Right forelimb (tissue), 1 donor: ENCODE results near the gene CYBC1.
"Not testable (repeated sequence)": the region's sequence is repeated elsewhere in the genome, so short reads cannot be mapped to it uniquely, and the experiment has no call there.

Source experiments
- DNase-seq: peaks from one replicate; pipeline ENCODE4 v3.0.0-alpha.2; 2018

Gene CYBC1

DNA sequence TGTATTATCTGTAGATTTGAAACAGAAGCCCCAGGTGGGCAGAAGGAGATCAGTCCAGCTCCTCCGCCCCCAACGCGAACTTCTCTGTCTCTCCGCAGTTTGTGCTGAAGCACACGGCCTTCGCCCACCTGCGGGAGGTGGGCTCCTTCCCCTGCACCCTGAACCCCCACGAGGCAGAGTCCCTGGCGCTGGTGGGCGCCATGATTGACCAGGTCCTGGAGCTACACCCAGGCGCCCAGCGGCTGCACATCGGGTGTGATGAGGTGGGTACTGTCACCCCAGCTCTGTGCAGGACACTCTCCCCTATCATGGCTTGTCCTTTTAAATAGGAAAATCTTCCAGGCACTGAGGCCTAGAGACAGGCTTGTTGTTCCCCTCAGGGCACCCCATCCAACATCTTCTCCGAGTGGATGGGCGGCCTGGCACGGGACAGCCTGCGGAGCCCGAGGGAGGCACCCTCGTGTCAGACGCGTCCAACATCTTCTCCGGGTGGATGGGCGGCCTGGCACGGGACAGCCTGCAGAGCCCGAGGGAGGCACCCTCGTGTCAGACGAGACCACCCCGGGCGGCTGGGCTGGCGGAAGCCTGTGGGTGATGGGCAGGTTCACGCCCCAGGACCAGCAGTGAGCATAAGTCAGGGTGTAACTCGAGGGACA is 16.9 kb downstream of the CYBC1 start:
- DNase-seq: no peak

DNA sequence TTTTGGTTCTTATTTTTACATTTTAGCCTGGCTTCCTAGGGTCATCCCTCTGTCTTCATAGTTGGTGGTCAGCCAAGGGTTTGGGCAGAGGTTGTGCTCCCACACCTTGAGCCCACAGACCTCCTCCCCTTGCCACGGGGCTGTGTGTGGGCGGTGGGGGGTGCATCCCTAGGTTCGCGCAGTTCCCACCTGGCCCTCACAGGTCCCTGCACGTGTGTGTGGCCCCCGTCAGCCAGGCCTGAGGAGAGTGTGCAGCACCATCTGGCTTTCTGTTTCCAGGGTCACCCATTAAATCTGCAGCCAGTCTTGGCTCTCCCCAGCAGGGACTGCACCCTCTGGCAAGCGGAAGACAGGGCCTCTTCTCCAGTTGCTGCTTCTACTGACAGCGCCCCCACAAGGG is 18.5 kb downstream of the CYBC1 start:
- DNase-seq: no peak

DNA sequence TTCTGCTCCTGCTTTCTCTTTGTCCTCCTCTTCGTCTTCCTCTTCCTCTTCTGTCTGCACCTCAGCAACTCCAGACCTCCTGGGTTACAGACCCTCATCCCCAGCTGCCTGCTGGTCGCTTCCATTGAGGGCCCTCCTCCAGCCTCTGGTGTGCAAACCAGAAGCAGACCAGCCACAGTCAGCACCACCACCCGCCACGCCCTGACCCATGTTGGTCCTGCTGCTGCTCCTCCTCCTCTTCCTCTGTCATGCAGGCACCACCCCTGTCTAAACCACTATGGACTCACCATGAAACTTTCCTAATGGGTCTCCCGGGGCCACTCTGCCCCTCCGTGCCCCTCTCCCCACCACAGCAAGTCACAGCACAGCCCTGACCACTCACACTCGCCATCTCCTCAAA is 20.7 kb downstream of the CYBC1 start:
- DNase-seq: no peak

DNA sequence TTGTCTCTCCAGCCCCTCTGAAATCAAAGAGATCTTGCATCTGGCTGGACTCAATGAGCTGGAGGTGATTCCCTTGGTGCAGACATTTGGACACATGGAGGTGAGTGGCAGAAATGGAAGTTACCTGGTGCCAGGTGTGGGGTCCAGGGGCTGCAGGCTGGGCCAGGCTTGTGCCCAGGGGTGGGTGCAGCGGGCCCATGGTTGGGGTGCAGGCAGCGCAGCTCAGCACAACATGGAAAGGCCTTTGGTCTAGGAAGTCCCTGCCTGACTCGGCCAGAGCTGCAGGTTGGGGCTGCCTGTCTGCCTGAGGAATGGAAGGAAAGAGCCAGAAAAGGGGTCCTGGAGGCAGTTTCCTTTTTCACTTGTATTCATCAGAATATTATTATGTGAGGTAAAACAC is 22.0 kb downstream of the CYBC1 start:
- DNase-seq: no peak

DNA sequence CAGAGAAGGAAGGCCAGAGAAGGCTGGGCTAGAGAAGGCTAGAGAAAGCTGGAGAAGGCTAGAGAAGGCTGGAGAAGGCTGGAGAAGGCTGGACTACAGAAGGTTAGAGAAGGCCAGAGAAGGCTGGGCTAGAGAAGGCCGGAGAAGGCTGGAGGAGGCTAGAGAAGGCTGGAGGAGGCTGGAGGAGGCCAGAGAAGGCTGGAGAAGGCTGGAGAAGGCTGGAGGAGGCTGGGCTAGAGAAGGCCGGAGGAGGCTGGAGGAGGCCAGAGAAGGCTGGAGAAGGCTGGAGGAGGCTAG is 25.7 kb downstream of the CYBC1 start:
- DNase-seq: no peak

DNA sequence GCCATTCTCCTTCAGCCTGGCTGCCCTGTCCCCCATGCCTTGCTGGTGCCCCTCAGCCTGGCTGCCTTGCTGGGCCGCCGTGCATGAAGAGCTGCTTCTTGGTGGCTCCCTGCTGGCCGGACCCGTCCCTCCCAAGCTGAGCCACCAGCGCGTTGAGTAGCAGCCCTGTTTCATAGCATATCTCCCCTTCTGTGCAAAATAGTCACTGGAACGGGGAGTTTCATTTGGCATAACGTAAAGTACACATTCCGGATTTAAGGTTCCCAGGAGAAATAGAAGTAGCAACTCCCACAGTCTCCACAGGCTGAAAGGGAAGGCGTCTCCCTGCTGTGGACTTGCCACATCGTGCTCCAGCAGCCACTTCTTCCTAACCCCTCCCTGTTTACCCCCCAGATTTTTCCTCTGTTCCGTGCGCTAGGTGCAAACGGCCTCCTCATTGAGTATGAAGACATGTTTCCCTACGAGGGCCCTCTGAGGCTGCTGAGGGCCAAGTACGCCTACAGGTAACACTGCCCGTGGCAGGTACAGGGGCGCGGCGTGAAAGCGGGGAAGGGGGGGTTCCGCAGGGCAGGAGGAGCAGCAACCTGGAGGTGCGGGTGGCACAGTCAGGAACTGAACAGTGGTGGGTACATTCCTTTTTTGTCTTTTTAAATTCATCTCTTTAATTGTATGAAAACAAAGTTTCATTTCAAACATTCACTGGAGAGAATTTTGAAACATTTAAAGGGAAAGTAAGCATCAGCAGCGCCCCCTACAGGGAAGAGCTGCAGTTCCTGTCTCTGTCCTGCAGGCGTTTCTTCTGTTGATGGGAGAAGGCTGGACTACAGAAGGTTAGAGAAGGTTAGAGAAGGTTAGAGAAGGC is 26.3 kb downstream of the CYBC1 start:
- DNase-seq: no peak

DNA sequence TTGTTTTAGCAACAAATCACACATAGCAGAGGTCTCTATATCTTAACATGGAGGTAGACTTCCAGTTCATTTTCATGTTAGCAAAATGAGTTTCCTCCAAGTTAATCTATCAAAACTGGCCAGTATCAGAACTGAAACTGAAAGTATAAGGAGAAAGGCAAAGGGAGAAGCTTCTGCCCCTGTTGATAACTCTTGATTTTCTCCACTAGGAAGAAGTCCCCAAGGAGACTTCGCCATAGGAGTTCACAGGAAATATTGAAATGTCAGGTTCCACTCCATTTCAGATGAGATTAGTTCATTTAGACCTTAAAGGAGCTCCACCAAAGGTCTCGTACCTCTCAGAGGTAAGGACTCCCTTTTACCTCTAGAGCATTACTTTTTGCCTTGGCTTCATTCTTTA is 31.0 kb downstream of the CYBC1 start:
- no peak for DNase-seq

DNA sequence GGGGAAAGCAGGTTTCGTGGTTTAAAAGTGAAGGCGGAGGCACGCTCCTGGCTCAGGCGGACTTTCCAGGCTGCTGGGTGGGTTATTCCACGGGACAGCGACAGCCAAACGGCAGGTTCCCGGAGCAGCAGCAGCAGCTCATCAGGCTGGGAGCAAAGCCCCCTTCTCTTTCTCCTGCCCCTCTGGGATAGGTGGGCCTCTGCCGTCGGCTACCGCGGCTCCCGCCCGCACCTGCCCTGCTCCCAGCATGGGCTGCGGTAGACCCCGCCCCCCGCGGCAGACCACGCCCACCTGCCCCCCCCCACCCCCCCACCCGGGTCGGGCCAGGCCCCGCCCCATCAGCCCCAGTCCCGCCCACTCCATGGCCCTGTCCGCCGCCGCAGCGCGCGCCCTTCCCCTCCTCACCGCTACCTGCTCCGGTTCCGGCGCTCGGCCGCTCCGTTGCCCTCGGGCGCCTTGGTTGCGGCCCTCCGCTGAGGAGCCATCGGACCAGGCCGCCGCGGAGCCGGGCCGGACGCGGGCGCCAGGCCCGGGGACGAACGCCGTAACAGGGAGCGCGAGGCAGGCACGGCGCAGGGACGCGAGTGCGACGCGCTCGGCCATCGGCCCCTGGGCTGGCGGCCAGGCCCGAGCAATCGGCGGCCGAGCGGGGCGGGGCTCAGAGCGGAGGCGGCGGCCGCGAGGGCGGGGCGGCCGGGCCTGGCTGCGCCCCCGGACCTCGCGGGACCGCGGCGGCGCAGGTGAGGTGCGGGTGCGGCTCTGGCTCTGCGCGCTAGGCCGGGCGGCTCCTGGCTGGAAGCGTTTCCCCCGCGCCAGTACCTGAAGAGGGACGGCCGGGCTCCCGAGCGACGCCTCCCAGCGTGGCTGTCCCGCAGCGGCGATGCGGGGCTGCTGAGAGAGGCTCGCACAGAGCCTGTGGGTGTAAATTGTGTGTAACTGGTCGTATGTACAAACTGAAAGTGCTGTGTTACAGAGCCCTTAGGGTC is 32.3 kb downstream of the CYBC1 start, which contains the start of the genes HEXD and OGFOD3:
HEXD (plus strand) TSS at position 347 of the 986 bp plus-strand sequence. CDS start 1,453 bp downstream, outside the sequence.
OGFOD3 (minus strand) TSS at position 586 of the 986 bp plus-strand sequence; CDS start at position 485, 101 bp downstream.
- DNase-seq: peak; percentile 93

DNA sequence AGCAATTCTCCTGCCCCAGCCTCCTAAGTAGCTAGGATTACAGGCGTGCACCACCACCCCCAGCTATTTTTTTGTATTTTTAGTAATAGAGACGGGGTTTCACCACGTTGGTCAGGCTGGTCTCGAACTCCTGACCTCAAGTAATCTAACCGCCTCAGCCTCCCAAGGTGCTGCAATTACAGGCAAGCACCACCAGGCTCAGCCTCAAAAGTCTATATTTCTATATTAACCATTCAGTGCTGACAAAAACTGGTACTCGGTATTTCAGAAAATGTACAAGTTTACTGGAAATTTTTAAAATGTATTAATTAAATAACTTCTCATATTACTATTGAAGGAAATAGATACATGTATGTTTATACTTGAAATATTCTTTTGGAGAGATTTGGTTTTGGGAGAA is 33.8 kb downstream of the CYBC1 start:
- DNase-seq: no peak

DNA sequence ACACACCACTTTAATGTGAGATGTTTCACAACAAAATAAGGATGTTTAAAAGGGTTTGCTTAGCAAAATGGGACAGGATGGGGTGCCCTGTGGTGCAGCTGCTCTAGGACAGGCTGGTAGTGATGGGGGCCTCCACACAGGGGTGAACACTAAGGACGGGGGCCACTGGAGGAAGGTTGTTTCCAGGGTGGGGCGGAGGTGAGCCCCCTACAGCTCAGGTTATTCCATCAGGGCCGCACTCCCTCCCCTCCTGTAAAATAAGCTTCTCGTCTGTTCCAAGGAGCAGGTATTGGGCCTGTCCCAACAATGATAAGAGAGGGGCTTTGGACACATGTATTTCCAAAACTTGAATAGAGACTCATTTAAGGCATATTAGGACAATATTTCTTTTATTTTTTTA is 34.3 kb downstream of the CYBC1 start:
- DNase-seq: no peak

DNA sequence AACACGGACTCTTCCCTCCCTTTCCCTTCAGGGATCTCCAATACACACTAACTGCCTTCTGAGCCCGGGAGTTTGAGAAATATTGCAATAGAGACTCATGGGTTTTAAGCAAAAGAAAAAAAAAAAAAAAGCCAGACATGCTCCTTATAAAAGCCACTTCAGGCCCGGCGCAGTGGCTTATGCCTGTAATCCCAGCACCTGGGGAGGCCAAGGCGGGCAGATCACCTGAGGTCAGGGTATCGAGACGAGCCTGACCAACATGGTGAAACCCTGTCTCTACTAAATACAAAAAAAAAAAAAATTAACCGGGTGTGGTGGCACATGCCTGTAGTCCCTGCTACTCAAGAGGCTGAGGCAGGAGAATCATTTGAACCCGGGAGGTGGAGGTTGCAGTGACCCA is 34.8 kb downstream of the CYBC1 start:
- DNase-seq: no peak

DNA sequence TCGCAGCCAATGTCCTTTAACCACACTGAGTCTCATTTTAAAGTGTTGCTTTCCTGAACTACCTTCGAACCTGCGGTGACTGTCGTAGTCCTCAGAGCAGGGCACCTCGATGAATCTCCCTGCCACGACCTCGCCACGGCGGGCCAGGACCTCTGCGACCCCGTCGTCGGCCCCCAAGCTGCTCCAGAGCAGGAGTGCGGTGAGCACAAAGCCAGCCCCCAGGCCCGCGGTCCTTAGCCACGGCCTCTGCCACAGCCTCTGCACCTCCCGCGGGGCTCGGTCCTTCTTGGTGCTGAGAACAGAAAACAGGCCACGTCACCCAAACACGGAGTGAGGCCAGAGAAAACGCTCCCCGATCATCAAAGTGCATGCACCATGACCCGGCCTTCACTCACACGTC is 35.2 kb downstream of the CYBC1 start:
- DNase-seq: no peak

DNA sequence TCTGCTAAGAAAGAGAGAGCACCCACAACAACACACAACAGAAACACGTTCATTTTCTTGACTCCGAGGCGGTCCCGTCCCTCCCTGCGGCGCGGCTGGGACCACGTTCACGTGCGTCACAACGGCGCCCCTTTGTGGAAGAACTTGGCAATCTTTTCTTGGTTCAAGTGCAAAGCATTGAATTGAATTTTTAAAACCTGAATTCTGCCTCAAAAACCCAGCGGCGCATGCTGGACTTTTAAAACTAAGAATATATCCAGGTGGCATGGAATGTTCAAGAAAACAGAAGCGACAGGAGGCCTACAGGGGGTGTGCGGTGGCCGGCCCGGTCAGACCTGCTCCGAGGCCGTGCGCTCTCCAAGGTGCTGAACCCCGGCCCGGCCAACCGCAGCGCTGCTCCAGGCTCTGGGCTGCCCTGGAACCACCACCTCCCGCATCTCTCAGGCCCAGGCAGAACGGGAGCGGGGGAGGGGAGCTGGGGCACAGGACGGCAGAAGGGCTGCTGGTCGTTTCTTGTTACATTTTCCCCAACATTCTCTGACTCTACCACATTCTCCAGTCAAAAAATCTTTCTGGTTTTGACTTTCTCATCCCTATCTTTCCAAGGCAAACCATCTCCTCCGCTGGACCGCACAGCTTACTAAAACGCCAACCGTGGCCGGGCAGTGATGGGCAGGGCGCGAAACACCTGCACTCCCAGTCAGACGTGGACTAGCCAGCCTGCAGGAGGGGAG is 35.8 kb downstream of the CYBC1 start:
- peak; percentile 88 for DNase-seq

DNA sequence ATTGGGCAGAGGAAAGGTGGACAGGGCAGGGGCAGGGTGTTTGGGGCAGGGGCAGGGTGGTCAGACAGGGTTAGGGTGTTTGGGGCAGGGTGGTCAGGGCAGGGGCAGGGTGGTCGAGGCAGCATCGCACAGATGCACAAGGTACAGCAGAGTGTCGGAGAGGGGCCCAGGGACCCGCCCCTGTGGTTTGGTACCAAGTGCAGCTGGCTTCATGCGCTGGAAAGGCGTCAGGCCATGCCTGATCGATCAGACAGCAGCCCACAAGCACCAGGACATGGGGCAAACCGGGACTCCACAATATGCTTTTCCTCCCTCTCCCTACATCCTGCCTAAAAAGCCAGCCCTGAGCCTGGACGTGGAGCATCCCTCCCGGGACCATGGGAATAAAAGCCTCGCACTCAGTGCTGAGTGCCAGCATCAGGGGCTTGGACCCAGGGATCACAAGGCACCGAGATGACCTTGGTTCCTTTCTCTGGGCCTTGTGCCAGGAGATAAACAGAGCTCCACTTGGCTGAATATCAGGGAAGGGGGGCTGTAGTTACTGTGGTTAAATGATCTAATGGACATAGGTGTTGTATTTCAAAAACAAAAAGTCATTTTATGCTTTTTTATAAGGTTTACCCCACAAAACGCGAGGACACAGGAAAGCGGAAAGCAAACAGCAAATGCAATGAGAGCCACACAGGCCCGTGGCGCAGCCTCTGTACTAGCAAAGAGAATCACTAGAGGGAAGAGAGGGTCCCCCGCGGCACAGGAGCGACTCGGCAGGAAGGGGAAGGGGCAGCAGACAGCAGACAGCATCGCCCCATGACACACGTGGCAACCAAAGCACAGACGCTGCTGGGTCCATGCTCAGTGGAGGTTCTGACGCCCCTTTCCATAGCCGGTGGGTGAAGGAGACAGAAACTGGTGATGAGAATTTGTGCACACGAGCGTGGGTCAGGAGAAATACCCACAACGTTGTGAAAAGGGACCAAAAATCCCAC is 37.7 kb downstream of the CYBC1 start:
- no peak for DNase-seq

DNA sequence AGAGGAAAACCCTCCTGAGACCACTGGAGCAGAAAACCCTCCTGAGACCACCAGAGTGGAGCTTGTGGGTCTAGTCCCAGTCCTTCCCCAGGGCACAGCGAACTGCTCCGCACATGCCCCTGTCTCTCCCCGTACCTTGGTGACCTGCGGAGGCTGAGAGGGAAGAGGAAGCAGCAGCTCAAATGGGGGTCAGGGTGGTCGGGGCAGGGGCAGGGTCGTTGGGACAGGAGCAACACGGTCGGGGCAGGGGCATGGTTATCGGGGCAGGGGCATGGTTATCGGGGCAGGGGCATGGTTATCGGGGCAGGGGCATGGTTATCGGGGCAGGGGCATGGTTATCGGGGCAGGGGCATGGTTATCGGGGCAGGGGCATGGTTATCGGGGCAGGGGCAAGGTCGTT is 38.5 kb downstream of the CYBC1 start:
- not testable (repeated sequence) for DNase-seq

DNA sequence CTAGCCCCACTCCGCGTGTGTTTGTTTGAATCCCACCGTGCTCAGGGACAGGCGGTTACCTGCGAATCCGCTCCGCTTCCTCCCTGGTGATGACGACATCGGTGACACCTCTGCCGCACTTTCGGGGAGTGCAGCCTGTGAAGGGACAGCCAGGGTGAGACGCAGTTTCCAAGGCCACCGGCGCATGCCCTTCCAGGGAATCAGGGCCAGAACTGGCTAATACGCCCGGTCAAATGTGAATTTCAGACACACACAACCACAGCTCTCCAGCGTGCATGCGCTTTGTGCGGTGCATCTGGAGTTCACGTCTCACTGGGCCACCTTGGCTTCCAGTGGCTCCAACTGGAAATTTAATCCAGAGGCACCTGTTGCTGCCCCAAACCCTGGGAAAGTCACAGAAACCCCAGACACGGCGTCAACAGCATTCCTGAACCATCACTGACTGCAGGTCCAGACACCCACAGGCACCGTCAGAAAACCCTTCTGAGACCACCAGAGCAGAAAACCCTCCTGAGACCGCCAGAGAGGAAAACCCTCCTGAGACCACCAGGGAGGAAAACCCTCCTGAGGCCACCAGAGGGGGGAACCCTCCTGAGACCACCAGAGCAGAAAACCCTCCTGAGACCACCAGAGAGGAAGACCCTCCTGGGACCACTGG is 39.0 kb downstream of the CYBC1 start:
- no peak for DNase-seq

DNA sequence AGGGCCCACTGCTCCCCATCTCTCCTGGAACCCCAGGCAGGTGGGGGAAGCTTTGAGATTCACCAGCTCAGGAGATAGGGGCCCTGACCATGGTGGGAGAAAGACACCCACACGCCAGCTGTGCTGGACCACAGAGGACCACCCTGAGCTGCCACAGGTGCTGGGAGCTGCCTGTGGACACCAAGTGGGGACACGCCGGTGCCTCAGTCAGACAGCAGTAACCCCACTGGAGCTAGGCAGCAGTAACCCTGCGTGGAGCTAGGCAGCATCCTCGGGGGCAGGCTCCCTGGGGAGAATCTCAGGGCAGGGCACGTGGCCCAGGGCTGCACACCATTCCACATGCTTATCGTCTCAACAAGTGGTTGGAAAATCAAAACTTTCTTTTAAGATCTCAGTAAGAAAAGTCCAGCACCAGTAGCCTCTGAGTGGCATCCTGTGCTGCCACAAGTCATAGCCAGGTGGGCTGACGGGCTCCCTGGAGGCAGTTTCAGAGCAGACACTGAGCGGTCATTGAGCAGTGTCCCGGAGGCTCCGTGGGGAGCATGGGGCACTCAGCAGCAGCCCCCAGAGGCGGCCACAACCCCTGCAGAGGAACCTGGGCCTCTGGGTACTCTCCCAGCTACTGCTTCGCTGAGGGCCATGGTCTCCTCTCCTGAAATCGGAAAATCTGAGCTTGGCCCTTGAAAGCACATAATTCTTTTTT is 40.4 kb downstream of the CYBC1 start:
- no peak for DNase-seq

DNA sequence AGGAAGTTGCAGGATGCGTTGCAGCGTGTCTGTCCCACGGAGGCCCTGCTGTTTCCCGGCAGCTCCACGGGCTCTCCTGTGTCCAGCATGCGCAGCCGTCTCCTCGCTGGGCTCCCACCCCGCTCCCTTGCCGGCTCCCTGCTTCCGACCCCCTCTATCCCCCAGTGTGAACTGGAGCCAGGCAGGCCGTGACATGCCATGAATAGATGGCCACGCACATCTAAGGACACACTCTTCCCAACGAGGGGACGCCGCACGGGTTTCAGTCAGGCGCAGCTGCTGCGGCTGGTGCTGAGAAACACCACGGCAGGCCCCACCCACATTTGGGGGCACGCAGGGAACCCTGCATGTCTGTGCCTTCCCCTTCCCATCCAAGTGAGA is 41.6 kb downstream of the CYBC1 start:
- DNase-seq: no peak

DNA sequence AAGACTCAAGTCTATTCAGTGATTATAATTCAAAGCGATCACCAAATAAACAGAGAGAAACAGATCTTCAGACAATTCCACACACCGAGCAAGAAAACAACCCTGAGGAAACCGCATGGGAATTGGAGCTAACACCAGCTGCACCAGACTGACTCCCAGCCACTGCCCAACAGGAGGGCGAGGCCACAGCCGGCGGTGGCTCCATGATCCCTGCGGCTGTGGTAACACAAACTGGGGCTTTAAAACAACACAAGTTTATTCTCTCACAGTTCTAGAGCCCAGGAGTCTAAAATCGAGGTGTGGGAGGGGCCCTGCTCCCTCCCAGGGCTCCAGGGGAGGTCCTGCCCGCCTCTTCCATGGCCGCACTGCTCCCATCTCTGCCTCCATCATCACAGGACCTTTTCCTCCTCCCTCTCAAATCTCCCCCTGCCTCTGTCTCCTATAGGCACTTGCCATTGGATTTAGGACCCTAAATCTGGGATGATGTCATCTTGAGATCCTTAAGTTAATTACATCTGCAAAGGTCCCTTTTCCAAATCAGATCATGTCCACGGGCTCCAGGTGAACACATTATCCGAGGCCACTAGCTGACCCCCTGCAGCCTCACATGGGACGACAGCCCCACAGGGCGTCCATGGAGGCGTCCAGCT is 42.1 kb downstream of the CYBC1 start:
- DNase-seq: no peak

DNA sequence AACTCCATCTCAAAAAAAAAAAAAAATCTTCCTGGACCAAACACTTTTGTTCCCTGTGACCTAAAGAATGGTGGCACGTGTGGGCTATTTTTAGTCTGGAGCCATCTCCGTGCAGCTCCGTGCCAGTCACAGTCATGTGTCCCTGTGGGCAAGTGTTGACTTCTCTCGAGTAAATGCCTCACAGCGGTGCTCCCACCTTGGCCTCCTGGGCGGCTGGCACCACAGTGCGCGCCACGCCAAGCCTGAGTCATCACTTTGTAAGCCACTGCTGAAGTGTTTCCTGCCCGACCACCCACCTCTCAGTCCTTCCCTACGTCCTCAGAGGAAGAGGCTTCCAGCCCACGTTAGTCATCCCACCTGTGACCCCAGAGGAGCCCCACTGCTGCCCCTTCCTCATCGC is 43.3 kb downstream of the CYBC1 start:
- no peak for DNase-seq
